Gastroesophageal sphincter (tissue), 3 donors: ENCODE results near the gene CACNA1F.

Experiments used
- POLR2A ChIP-seq, 2 donors: fragments of 450-650 bp; IDR thresholded peaks; one replicate each; pipeline ENCODE4 v1.6.1; 2017; ENCODE audit warnings: antibody characterized with exemption in 2 of 2, mild to moderate bottlenecking in 2 of 2, moderate library complexity in 1 of 2
- POLR2AphosphoS5 ChIP-seq: sonication (generic); formaldehyde crosslinking; IDR thresholded peaks from one replicate; pipeline ENCODE4 v1.6.1; 2017; ENCODE audit warnings: antibody characterized with exemption
- TF ChIP-seq, protein P1 (sequence below), 4 experiments: fragments of 200-600 bp in 2 of 4; fragments of 450-650 bp in 2 of 4; sonication (generic) in 1 of 4; IDR thresholded peaks; one replicate each; pipeline ENCODE4 v1.5.1; 2017 to 2019; ENCODE audit warnings: antibody characterized with exemption in 4 of 4, mild to moderate bottlenecking in 2 of 4, moderate library complexity in 2 of 4

DNA sequence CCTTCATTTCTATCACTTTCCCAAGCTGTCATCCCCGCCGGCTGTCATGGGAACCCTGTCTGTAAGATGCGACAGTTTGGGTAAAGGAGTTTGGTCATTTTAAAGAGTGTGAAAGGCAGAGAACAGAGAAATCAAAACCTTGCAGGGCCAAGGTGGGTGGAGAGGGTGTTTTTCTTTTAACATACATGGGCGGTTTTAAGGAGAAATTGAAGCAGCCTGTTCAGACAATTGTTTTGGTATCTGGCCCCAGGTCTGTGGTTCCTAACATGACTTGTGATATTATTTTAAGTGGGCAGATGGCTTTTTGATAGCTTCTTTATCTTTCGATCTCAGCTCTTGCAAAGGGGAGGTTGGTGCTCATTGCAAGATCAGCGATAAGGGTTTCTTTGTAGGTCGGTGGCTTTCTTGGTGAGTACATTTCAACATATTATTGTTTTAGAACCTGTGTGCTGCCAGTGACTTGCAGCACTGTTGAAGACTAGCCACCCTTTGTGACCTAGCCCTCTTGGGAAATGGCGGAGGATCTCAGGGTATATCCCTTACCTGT is 40.1 kb upstream of the CACNA1F start:
- TF ChIP-seq POLR2AphosphoS5 (no peak), POLR2A (IDR thresholded peaks at IDR 0.05) (no peak)
- TF ChIP-seq, protein P1, sequence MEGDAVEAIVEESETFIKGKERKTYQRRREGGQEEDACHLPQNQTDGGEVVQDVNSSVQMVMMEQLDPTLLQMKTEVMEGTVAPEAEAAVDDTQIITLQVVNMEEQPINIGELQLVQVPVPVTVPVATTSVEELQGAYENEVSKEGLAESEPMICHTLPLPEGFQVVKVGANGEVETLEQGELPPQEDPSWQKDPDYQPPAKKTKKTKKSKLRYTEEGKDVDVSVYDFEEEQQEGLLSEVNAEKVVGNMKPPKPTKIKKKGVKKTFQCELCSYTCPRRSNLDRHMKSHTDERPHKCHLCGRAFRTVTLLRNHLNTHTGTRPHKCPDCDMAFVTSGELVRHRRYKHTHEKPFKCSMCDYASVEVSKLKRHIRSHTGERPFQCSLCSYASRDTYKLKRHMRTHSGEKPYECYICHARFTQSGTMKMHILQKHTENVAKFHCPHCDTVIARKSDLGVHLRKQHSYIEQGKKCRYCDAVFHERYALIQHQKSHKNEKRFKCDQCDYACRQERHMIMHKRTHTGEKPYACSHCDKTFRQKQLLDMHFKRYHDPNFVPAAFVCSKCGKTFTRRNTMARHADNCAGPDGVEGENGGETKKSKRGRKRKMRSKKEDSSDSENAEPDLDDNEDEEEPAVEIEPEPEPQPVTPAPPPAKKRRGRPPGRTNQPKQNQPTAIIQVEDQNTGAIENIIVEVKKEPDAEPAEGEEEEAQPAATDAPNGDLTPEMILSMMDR (IDR thresholded peaks at IDR 0.05): no peak
